Activated naive CD4-positive, alpha-beta T cell treated with anti-CD3 and anti-CD28 coated beads for 36 hours (primary cell): Measurements from ENCODE around the gene LARP6. TPM values are rescaled to one million over a fixed set of nuclear protein-coding genes. Genes with fewer than 3 reads are reported as not detected.
"Not testable (repeated sequence)": the region's sequence is repeated elsewhere in the genome, so short reads cannot be mapped to it uniquely, and the experiment has no call there.

Experiments used
- CTCF ChIA-PET: fragments of 350-600 bp; sonication (Branson Sonifier 250); formaldehyde crosslinking; loops from one replicate; lab custom pipeline; 2021; ENCODE audit warnings: antibody characterized with exemption; lab: Charles Lee
- DNase-seq: peaks from one replicate; pipeline ENCODE4 v3.0.0-alpha.2; 2020
- H3K27ac Mint-ChIP-seq: one replicate; pipeline ENCODE4 v1.8.0; 2021; ENCODE audit warnings: mild to moderate bottlenecking, mixed read lengths
- H3K27me3 Mint-ChIP-seq: one replicate; pipeline ENCODE4 v1.8.0; 2021; ENCODE audit warnings: low read depth, mixed read lengths
- H3K36me3 Mint-ChIP-seq: one replicate; pipeline ENCODE4 v1.8.0; 2021; ENCODE audit warnings: low read depth, mixed read lengths
- H3K4me1 Mint-ChIP-seq: one replicate; pipeline ENCODE4 v1.8.0; 2021; ENCODE audit warnings: low read depth, mixed read lengths
- H3K4me3 Mint-ChIP-seq: one replicate; pipeline ENCODE4 v1.8.0; 2021; ENCODE audit warnings: mild to moderate bottlenecking, moderate library complexity, mixed read lengths
- H3K9me3 Mint-ChIP-seq: one replicate; pipeline ENCODE4 v1.8.0; 2021; ENCODE audit warnings: mixed read lengths
- intact Hi-C: fragments of 100-400 bp; cut with micrococcal nuclease; formaldehyde crosslinking; loops from one replicate; pipeline ENCODE4 v1.15.1; 2023
- total RNA-seq, 2 experiments: library from RNA; stranded (reverse); gene quantifications; one replicate each; pipeline ENCODE4 v1.2.3, GENCODE V29; 2021

The LARP6 gene
- total RNA-seq, 2 experiments from 2014 or later: not detected

DNA sequence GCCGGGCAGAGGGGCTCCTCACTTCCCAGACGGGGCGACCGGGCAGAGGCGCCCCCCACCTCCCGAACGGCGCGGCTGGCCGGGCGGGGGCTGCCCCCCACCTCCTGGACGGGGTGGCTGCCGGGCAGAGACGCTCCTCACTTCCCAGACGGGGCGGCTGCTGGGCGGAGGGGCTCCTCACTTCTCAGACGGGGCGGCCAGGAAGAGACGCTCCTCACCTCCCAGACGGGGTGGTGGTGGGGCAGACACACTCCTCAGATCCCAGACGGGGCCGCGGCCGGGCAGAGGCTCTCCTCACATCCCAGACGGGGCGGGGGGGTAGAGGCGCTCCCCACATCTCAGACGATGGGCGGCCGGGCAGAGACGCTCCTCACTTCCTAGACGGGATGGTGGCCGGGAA is 17.5 kb upstream of the LARP6 start:
- H3K4me1 Mint-ChIP-seq, H3K27ac Mint-ChIP-seq, H3K9me3 Mint-ChIP-seq, H3K36me3 Mint-ChIP-seq, H3K4me3 Mint-ChIP-seq, CTCF ChIA-PET, intact Hi-C loops, DNase-seq: not testable (repeated sequence)
- peaks cover 21% of the 10 kb centered on the region for H3K27me3 Mint-ChIP-seq

DNA sequence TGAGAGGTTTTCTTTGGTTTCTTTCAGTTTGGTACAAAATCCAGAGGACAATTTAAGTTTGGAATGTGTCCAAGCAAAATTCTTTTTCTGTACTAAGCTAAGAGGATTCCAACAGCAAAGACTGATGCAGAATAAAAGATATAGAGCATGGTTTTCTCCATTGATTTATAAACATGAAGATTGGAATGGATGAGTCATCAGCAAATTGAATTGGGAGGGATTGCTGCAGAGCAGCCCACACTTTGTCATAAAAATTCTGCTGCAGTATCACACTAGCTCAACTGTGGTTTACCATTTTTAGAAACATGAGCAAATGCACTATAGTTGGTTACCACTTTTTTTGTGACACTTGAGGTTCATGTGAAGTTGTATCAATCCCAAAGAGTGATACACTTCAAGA is 16.1 kb upstream of the LARP6 start:
- DNase-seq: no peak
- Mint-ChIP-seq H3K4me3 (no peak overlapping the region), H3K27me3 (peaks cover 14% of the 10 kb centered on the region), H3K4me1 (no peaks in the 10 kb centered on the region), H3K36me3 (no peaks in the 10 kb centered on the region), H3K27ac (no peak overlapping the region), H3K9me3 (no peaks in the 10 kb centered on the region)
- intact Hi-C loops: no loop called here
- CTCF ChIA-PET: interaction anchor here (0.6 kb wide), 1 partner anchor 1911 kb away, joined by 5 read pairs; no protein-coding TSS in a partner anchor

GRCh38 chr15:70869346-70869745 is 15.4 kb upstream of the LARP6 start:
- CTCF ChIA-PET: interaction anchor here (0.6 to 1.2 kb wide), 2 partner anchors 15 to 45 kb away, joined by 3 read pairs; no protein-coding TSS in a partner anchor
- H3K36me3 Mint-ChIP-seq: no peaks in the 10 kb centered on the region
- H3K27ac Mint-ChIP-seq: no peak overlapping the region
- H3K9me3 Mint-ChIP-seq: no peaks in the 10 kb centered on the region
- H3K27me3 Mint-ChIP-seq: peaks cover 12% of the 10 kb centered on the region
- H3K4me3 Mint-ChIP-seq: no peak overlapping the region
- intact Hi-C loops: no loop called here
- no peak for DNase-seq
- no peaks in the 10 kb centered on the region for H3K4me1 Mint-ChIP-seq

DNA sequence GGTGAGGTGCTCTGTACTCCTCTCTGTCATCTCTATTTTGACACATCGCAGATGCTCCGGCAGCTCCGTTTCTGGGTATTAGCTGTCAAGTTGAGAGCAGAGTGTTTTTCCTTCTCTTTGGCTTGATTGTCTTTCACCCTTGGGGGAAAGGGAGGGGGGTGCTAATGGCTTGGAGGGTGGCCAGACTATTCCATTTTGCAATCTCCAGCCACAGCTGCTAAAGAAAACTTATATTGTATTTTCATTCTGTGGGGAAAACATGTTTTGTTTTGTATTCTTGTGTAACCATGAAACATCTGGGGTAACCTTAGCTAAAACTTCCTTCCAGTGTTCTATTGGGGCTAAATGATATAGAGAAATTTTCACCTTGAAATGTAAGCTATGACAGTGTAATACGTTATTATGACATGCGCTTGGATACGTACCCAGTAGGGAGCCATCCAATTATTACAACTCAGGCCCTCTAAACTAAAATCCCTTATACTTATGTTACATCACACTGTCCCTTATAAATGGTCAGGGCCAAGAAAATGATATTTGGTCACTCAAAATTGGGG is 14.0 kb upstream of the LARP6 start:
- Mint-ChIP-seq H3K4me3 (no peak overlapping the region), H3K27ac (no peak overlapping the region), H3K36me3 (no peaks in the 10 kb centered on the region), H3K4me1 (no peaks in the 10 kb centered on the region), H3K9me3 (no peaks in the 10 kb centered on the region), H3K27me3 (peaks cover 3% of the 10 kb centered on the region)
- intact Hi-C loops: no loop called here
- no peak for DNase-seq
- CTCF ChIA-PET: interaction anchor here (1.2 kb wide), 1 partner anchor 43 kb away, joined by 3 read pairs; no protein-coding TSS in a partner anchor

DNA sequence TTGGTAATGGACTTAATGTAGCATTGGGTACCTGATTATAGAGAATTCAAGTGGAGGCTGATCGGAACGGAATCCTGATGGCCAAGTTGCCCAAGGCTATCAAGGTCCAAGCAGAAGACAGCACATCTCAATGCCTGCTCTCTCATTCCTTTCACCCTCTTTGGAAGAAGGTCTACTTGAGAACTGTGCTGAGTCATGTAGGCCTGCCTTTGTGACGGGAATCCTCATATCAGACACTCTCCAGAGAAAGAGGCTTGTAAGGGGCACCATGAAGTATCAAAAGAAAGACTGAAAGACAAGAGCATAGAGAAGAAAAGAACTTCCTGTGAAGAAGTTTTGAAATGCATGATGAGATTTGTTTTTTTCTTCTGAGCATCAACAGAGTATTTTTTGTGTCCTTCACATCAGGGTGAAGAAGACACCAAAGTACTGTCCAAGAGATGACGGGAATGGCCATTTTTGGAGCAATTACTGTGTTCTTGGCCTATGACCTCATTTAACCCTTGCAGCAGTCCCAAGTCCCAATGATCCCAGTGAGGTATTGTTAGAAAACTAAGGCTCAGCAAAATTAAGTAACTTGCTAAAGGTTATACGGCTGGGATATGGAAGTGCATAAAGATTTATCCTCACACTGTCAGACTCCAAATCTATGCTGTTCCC is 13.2 kb upstream of the LARP6 start:
- CTCF ChIA-PET: no interaction called here
- H3K27ac Mint-ChIP-seq: no peak overlapping the region
- H3K9me3 Mint-ChIP-seq: no peaks in the 10 kb centered on the region
- no peaks in the 10 kb centered on the region for H3K4me1 Mint-ChIP-seq
- H3K36me3 Mint-ChIP-seq: no peaks in the 10 kb centered on the region
- no peak overlapping the region for H3K4me3 Mint-ChIP-seq
- no peaks in the 10 kb centered on the region for H3K27me3 Mint-ChIP-seq
- DNase-seq: no peak
- intact Hi-C loops: no loop called here

DNA sequence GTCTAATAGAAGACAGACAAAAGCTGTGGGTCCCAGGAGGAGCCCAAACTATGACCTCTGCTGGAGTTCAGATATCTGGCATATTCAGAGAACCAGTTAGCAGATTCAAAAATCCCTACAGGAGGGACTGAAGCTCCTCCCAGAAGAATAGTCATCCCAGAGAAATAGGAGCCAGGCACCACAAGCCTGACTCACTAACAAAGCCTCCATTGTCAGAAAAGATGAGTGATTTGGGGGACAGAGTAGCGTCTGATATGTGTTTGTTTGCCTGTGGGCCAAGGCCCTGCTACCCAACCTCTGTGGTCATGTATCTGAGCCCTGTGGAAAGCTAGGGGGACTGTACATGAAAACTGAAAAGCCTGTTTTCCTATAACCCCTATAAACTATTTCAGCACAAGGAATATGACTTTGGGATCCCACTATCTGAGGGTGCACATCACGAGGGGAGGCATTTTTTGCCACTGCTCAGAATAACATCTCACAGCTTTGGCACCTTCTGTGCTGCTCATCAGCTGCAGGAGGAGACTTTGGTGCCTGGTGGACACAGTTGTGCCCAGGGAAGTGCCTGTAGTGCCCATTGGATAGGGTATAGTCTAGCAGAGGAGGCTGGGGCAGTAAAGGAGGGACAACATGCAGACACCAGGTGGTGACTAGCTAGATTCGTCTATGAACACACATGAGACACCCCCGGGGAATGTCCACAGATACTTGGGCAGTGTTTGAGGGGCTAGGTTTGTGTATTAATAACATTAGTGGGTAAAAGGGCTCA is 9.7 kb upstream of the LARP6 start:
- Mint-ChIP-seq H3K27me3 (peaks cover 7% of the 10 kb centered on the region), H3K4me3 (no peak overlapping the region), H3K36me3 (no peaks in the 10 kb centered on the region), H3K27ac (no peak overlapping the region), H3K9me3 (no peaks in the 10 kb centered on the region), H3K4me1 (no peaks in the 10 kb centered on the region)
- no peak for DNase-seq
- CTCF ChIA-PET: no interaction called here
- intact Hi-C loops: no loop called here

- intact Hi-C loops: no loop called here
- no peak overlapping the region for H3K27ac Mint-ChIP-seq
Measured at GRCh38 chr15:70859998-70860397, 6.0 kb upstream of the LARP6 start.

GRCh38 chr15:70859322-70859908 is 5.5 kb upstream of the LARP6 start:
- Mint-ChIP-seq H3K4me1 (peaks cover 2% of the 10 kb centered on the region), H3K27ac (no peak overlapping the region), H3K36me3 (peaks cover 1% of the 10 kb centered on the region), H3K9me3 (no peaks in the 10 kb centered on the region), H3K27me3 (peaks cover 27% of the 10 kb centered on the region), H3K4me3 (no peak overlapping the region)
- intact Hi-C loops: no loop called here
- no peak for DNase-seq
- CTCF ChIA-PET: no interaction called here

More at GRCh38 chr15:70859998-70860397, 6.0 kb upstream of the LARP6 start:
- no peak for DNase-seq
- H3K36me3 Mint-ChIP-seq: no peaks in the 10 kb centered on the region
- H3K4me1 Mint-ChIP-seq: no peaks in the 10 kb centered on the region
- CTCF ChIA-PET: no interaction called here
- no peaks in the 10 kb centered on the region for H3K9me3 Mint-ChIP-seq
- peaks cover 21% of the 10 kb centered on the region for H3K27me3 Mint-ChIP-seq
- H3K4me3 Mint-ChIP-seq: no peak overlapping the region

GRCh38 chr15:70858614-70859321 is 4.8 kb upstream of the LARP6 start:
- H3K27me3 Mint-ChIP-seq: peaks cover 29% of the 10 kb centered on the region
- H3K4me1 Mint-ChIP-seq, H3K9me3 Mint-ChIP-seq, H3K27ac Mint-ChIP-seq, H3K4me3 Mint-ChIP-seq, DNase-seq, H3K36me3 Mint-ChIP-seq, CTCF ChIA-PET, intact Hi-C loops: not testable (repeated sequence)

GRCh38 chr15:70857562-70858285 is 3.8 kb upstream of the LARP6 start:
- H3K27ac Mint-ChIP-seq: no peak overlapping the region
- H3K36me3 Mint-ChIP-seq: peaks cover 2% of the 10 kb centered on the region
- intact Hi-C loops: no loop called here
- no peaks in the 10 kb centered on the region for H3K9me3 Mint-ChIP-seq
- CTCF ChIA-PET: interaction anchor here (1.4 kb wide), 1 partner anchor 34 kb away, joined by 3 read pairs; the partner anchor contains the start of gene THAP10
- no peak overlapping the region for H3K4me3 Mint-ChIP-seq
- H3K4me1 Mint-ChIP-seq: peaks cover 5% of the 10 kb centered on the region
- H3K27me3 Mint-ChIP-seq: peaks cover 35% of the 10 kb centered on the region
- no peak for DNase-seq

DNA sequence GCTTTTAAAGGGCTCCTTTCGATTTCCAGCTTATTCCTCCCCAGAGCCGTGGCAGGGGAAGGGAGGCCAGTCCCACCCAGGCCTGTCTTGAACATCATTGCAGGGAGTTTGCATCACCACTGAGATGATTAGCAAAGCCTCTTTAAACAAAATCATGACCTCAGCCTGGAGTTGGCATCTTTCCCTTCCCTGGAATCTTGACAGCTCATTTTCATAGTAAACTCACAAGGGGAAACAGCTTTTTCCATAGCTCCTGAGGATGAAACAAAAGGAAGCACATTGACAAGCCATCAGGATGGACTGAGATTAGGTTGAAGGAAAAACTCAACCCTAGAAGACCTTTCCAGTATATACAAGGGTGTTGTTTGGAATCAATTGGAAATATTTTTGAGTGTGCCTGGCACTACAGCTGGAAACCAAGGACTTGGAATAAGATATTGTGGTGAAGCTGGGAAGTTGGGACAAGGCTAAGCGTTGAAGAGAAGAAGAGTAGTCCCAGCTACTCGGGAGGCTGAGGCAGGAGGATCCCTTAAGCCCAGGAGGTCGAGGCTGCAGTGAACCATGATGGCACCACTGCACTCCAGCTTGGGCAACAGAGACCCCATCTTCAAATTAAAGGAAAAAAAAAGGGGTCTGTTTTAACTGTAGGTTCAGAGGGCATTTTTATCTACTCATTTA is 3.1 kb upstream of the LARP6 start:
- Mint-ChIP-seq H3K27ac (no peak overlapping the region), H3K36me3 (peaks cover 2% of the 10 kb centered on the region), H3K4me1 (peaks cover 5% of the 10 kb centered on the region), H3K9me3 (no peaks in the 10 kb centered on the region), H3K27me3 (peaks cover 41% of the 10 kb centered on the region), H3K4me3 (no peak overlapping the region)
- intact Hi-C loops: no loop called here
- DNase-seq: no peak
- CTCF ChIA-PET: interaction anchor here (1.4 kb wide), 1 partner anchor 35 kb away, joined by 3 read pairs; the partner anchor contains the start of gene THAP10
